HG03432 (cell line): ENCODE measurements around the gene DCAF6.

ENCODE experiments used
- ATAC-seq: cut with Tn5 transposase; IDR thresholded peaks from one replicate; pipeline ENCODE4 v1.9.1; 2021; ENCODE audit warnings: mild to moderate bottlenecking, moderate library complexity; ENCODE audit not compliant: unreplicated experiment

Gene DCAF6

GRCh38 chr1:167964646-167965045, 28.2 kb downstream of the DCAF6 start:
- ATAC-seq, result no peak

DNA sequence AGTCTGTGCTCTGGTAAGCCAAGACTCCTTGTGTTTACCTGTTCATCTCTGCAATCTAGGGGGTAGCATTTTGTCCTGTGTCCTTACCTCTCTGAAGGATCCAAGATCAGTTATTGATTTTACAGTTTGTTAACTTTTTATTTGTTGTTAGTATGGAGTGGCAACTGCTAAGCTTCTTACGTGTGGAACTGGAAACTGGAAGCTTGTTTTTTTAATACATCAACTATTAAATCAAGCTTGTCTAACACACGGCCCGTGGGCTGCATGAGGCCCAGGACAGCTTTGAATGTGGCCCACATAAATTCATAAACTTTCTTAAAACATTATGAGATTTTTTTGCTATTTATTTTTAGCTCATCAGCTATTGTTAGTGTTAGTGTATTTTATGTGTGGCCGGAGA, 29.6 kb downstream of the DCAF6 start:
- no peak for ATAC-seq

- ATAC-seq, result no peak
Observed at GRCh38 chr1:167968569-167968968, 32.1 kb downstream of the DCAF6 start.

- no peak for ATAC-seq
Observed at GRCh38 chr1:167973832-167974231, 37.3 kb downstream of the DCAF6 start.

GRCh38 chr1:167974698-167975097, 38.2 kb downstream of the DCAF6 start:
- ATAC-seq, result no peak

- no peak for ATAC-seq
Observed at GRCh38 chr1:167977245-167977644, 40.8 kb downstream of the DCAF6 start.

GRCh38 chr1:167981933-167982332, 45.5 kb downstream of the DCAF6 start:
- ATAC-seq, result no peak

DNA sequence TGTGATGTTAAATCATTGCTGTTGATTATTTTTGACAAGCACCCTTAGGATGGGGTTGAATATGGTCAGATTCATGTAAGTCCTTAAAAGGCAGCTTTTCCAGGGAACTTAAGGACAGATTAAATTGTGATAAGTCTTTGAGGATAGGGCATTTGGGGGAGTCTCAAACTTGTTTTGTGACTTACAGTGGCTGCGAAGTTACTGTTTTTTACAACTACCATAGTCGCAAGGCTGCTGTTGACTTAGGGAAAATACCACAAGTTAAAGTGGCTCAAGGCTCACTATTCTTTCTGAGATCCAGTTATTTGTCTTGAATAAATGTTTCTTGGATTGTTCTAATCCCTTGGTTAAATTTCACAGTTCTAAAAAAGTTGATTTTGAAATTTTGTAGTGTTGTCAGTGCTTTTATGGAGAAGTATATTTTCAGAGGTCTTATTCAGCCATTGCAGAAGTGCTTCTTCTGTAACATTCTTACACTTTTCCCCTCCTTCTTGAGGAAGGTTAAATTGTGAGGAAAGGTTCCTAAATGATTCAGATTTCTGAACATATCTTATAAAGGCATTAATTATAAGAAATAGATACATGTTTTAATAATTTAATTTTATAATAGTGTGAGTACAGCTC, 47.4 kb downstream of the DCAF6 start:
- no peak for ATAC-seq

DNA sequence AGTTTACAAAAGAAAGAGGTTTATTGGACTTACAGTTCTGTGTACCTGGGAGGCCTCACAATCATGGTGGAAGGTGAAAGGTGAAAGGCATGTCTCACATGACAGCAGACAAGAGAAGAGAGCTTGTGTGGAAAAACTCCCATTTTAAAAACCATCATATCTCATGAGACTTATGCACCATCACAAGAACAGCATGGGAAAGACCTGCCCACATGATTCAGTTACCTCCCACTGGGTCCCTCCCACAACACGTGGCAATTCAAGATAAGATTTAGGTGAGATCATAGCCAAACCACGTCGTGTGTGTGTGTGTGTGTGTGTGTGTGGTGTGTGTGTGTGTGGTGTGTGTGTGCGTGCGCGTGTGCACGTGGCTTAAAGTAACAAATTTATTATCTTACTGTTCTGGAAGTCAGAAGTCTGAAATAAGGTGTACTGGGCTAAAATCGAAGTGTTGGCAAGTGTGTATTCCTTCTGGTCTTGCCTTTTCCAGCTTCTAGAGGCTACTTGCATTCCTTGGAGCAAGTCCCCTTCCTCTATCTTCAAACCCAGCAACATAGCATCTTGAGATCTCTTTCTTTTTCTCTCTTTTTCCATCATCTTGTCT, 48.5 kb downstream of the DCAF6 start:
- ATAC-seq, result no peak

DNA sequence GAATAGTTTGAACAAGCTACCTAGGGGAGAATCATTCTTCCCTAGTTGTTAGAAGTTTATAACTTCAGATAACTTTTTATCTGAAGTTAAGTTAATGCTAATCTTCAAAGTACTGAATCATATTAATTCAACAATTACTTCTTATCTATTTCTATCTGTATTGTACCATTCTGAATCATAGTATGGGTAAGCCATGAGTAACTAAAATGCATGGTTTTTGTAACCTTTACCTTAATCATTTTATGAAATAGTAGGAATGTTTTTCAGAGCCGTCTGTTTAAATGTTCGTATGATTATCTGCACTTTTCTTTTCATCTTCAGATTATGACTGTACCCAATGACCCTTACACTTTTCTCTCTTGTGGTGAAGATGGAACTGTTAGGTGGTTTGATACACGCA, 50.7 kb downstream of the DCAF6 start:
- ATAC-seq, result no peak

DNA sequence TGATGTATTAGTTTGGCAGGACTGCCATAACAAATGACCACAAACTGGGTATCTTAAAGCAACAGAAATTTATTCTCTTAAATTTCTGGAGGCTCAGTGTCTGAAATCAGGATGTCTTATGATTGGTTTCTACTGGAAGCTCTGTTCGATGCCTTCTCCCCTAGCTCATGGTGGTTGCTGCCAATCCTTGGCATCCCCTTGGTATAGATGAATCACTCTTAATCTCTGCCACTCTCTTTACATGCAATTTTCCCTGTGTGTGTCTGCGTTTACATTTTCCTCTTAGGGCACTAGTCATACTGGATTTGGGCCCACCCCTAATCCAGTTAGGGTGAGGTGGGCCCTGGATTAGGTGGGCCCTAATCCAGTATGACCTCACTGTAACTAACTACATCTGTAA, 55.1 kb downstream of the DCAF6 start:
- no peak for ATAC-seq

DNA sequence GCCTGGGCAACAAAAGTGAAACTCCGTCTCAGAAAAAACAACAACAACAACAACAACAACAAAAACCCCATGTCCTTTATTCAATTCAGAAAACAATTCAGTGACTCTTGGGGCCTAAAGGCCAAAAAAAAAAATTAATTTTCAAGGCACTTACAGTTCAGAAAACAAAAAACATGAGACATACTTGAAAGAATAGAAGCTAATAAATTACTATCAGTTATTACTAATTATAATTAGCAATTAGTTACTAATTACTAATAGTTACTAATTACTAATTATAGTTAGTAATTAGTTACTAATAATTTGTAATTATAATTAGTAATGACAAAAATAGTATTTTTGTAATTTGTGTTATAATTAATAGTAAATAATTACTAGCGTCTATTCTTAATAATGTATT, 57.2 kb downstream of the DCAF6 start:
- ATAC-seq, result no peak

- ATAC-seq, result no peak
Observed at GRCh38 chr1:167994560-167994959, 58.1 kb downstream of the DCAF6 start.

DNA sequence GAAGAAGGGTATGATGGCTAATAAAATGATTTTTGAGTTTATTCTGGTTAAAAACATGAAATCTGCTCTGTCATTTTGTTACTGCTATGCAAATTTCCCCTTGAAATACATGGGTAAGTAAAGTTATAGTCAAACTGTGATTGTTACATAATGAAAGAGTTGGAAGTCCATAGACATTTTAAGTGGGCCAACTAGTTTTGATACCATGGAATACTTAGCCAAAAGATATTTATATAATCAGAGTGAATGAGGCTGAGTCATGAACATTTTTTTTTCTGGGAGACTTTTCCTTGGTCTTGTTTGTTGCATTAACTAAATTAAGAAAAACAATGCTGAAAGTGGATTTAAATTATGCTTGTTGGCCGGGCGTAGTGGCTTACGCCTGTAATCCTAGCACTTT, 58.6 kb downstream of the DCAF6 start:
- no peak for ATAC-seq

DNA sequence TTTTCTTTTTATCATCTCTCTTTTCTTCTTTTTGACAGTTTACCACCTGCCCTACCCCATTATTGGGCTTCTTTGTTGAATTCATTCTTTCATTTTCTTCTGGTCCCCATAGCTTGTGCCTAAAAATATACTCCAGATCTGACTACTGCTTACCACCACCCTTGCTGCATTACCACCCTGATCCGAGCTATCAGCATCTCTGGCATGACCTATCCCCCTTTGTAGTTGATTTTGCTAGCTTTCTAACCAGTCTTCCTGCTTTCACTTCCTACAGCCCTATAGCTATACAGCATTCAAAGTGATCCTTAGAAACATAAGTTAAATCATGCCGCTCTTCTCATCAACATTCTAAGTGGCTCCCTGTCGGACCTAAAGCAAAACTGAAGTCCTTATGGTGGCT, 59.8 kb downstream of the DCAF6 start:
- no peak for ATAC-seq

DNA sequence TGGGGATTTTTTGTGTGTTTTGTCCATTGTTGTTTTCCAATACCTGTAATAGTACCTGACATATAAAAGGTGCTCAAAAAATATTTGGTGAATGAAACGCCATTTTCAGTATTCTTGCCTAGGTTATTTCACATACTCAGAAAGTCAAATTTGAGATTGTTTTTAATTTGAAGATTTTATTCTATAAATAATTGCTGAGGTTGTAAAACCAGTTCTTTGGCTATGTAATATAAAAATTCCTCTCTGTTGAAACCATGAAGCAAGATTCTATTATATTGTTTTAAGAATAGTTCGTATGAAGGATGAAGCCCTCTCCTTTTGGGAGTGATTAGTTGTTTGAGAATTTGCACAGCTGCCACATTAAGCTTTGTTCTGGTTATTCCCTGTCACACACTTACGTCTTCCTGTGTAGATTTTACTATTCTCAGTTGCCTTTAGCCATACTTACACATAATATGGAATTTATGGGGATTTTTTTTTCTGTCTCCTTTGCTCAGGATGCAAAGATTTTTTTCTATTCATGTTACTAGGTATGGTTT, 60.6 kb downstream of the DCAF6 start:
- no peak for ATAC-seq

GRCh38 chr1:167999877-168000276, 63.4 kb downstream of the DCAF6 start:
- no peak for ATAC-seq

- no peak for ATAC-seq
Observed at GRCh38 chr1:168000656-168001055, 64.2 kb downstream of the DCAF6 start.

DNA sequence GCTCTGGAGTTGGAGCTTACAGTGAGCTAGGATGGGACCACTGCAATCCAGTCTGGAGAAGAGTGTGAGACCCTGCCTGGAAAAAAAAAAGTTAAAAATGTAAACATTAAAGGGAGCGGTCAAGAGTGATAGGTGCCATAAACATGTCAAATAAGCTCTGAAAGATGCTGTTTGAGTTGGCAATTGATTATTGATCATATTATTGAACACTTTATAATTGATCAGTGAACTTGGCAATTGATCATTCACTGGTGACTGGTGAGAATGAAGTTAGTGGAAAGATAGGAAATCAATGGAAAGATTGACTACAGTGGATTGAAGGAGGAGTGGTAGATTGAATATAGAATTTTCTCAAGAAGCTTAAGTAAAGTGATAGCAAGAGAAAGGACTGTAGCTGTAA, 64.7 kb downstream of the DCAF6 start:
- ATAC-seq, result no peak

DNA sequence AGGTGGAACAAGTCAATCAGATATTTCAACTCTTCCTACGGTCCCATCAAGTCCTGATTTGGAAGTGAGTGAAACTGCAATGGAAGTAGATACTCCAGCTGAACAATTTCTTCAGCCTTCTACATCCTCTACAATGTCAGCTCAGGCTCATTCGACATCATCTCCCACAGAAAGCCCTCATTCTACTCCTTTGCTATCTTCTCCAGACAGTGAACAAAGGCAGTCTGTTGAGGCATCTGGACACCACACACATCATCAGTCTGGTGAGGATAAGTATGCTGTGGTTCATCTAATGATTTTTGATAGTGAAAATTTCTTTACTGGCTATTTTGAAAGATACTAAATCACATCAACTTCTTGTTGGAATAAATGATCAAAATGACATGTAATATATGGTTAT, 68.0 kb downstream of the DCAF6 start:
- no peak for ATAC-seq

DNA sequence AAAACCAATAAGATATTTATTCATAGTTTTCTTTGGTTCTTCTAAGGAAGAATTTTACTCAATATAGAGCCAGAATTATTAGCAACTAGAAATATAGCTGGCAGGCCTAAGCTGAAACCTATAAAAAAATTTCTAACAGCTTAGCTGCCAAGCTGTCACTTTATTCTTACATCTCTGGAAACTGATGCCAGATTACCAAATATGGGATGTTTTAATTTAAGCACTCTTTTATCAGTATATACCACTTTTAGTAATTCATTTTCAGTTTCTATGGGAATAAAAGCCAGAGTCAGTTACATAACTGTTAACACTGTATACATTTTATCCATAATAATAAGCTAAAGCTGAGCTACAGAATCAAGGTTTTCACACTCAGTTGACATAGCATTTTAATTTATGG, 69.0 kb downstream of the DCAF6 start:
- ATAC-seq, result no peak

- no peak for ATAC-seq
Observed at GRCh38 chr1:168007691-168008090, 71.2 kb downstream of the DCAF6 start.

DNA sequence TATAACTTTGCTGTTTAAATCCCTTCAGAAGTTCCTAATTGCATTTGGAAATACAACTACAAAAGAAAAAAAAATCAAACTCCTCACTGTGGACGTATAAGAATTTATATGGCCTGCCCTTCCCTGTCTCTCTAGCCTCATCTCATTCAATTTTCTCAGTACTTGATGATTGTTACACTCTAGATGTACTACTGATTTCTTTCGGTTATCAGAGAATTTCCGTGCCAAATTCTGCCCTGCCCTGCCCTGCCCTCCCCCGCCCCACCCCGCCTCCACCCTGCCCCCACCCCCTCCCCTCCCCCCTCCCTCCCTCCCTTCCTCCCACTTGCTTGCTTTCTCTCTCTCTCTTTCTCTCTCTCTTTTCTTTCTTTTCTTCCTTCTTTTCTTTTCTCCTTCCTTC, 72.1 kb downstream of the DCAF6 start:
- no peak for ATAC-seq
